GM10266 (cell line): ENCODE measurements around the gene DSG3.
A peak's percentile ranks its signal among the peaks of the same experiment; 100 is the strongest.

Experiments used
- DNase-seq: peaks from one replicate; pipeline ENCODE4 v3.0.0; 2012; ENCODE audit errors: extremely low spot score
- TF ChIP-seq, protein P1 (sequence below): IDR thresholded peaks from 2 replicates; pipeline ENCODE4 v1.5.1; 2012; ENCODE audit warnings: mild to moderate bottlenecking, low read depth; ENCODE audit not compliant: control insufficient read depth, insufficient read depth; ENCODE audit errors: missing control alignments

Gene DSG3

DNA sequence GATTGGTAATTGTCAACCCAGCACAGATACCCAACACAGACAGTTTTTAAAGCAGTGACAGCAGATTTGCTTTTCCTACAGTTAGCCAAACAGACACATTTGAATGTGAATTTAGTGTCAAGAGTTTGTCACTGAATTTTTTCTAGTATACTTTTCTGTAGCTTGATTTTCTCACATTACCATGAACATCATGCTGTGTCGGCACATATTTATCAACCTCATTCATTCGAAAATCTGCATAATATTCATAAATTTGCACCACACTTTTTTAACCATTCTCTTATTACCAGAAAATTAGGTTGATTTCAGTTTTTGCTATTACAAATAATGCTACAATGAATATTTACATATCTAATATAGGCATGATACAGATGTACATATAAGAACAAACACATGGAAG, 27.0 kb upstream of the DSG3 start:
- no peak for DNase-seq
- TF ChIP-seq, protein P1, sequence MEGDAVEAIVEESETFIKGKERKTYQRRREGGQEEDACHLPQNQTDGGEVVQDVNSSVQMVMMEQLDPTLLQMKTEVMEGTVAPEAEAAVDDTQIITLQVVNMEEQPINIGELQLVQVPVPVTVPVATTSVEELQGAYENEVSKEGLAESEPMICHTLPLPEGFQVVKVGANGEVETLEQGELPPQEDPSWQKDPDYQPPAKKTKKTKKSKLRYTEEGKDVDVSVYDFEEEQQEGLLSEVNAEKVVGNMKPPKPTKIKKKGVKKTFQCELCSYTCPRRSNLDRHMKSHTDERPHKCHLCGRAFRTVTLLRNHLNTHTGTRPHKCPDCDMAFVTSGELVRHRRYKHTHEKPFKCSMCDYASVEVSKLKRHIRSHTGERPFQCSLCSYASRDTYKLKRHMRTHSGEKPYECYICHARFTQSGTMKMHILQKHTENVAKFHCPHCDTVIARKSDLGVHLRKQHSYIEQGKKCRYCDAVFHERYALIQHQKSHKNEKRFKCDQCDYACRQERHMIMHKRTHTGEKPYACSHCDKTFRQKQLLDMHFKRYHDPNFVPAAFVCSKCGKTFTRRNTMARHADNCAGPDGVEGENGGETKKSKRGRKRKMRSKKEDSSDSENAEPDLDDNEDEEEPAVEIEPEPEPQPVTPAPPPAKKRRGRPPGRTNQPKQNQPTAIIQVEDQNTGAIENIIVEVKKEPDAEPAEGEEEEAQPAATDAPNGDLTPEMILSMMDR, result no peak

GRCh38 chr18:31424383-31424988, 23.1 kb upstream of the DSG3 start:
- TF ChIP-seq, protein P1, result peak; percentile 76
- peak; percentile 42 for DNase-seq

DNA sequence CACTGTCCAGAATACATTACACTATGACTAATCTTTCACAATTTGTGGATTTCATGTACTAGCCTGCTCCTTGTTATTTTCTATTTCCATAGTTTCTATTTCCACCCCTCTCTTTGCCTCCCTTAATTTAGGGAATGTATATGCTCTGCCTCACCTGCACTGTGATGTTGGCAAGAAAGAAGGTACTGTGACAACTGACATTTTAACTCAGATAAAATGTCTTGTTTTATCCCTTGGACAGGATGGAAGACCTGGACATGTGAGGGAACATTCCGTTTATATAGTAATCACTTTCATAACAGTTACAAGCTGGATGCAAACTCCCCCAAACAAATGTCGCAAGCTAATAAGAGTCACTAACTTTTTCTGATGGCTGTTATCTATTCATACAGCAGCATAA, 21.5 kb upstream of the DSG3 start:
- TF ChIP-seq, protein P1, result no peak
- DNase-seq, result no peak

DNA sequence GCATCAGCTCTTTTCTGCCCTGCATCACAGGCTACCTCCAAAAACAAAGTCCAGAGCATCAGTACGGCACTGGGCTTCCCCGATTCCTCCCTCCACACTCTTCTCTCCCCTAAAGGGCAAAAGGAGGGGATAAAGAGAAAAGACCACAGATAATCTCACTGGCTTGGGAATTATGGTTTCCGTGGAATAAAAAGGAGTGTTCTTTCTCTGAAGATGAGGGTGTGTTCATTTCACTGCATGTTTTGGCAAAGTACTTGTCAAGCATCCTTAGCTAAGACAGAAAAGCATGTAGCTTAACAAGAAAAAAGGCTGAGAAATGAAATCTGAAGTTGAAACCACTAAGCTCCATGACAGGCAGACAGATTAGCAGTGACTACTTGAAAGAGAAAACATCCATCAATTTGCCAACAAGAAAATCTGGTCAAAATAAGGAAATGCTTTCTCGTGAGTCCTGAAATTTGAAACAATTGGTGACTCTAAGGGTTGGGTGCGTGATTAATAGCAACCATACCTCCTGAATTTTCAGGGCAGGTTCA, 20.6 kb upstream of the DSG3 start:
- TF ChIP-seq, protein P1, result no peak
- no peak for DNase-seq

GRCh38 chr18:31428211-31428610, 19.3 kb upstream of the DSG3 start:
- DNase-seq, result no peak
- TF ChIP-seq, protein P1, result no peak

DNA sequence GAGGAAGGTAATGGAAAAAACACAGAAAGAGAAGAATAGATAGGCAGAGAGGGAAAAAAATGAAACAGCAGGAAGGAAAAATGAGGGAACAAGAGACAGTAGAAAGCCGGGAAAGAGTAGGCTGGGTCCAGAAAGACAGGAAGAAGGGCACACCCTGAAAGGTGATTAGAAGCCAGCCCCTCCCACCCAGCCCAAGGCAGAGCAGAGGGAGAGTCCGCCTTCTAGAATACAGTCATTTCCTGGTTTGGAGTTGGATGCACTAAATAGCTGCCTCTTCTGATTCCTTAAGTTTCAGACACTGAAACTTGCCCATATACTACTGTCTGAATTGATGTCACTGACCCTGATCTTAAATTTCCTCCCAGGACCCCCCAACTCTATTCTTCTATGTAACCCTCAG, 17.9 kb upstream of the DSG3 start:
- no peak for DNase-seq

GRCh38 chr18:31430072-31430471, 17.5 kb upstream of the DSG3 start:
- TF ChIP-seq, protein P1, result no peak
- no peak for DNase-seq

More for the DNA sequence above, 17.9 kb upstream of the DSG3 start:
- TF ChIP-seq, protein P1, result no peak
